HG02943 (cell line): ENCODE data around the gene C19orf85.
"Not testable (repeated sequence)": the region's sequence is repeated elsewhere in the genome, so short reads cannot be mapped to it uniquely, and the experiment has no call there.

Source experiments
- ATAC-seq: cut with Tn5 transposase; IDR thresholded peaks from one replicate; pipeline ENCODE4 v1.9.1; 2021; ENCODE audit warnings: mild to moderate bottlenecking, low read depth, moderate library complexity; ENCODE audit not compliant: unreplicated experiment

The C19orf85 gene

GRCh38 chr19:55443824-55444480, 20.6 kb downstream of the C19orf85 start:
- ATAC-seq: no peak

GRCh38 chr19:55443045-55443823, 21.3 kb downstream of the C19orf85 start, which contains the start of gene SHISA7:
Gene SHISA7, minus strand, starts transcription at chr19:55443300. Its CDS starts 437 bp downstream, at chr19:55442863.
- no peak for ATAC-seq

- no peak for ATAC-seq
These were observed 22.1 kb downstream of the C19orf85 start for GRCh38 chr19:55442372-55442961.

DNA sequence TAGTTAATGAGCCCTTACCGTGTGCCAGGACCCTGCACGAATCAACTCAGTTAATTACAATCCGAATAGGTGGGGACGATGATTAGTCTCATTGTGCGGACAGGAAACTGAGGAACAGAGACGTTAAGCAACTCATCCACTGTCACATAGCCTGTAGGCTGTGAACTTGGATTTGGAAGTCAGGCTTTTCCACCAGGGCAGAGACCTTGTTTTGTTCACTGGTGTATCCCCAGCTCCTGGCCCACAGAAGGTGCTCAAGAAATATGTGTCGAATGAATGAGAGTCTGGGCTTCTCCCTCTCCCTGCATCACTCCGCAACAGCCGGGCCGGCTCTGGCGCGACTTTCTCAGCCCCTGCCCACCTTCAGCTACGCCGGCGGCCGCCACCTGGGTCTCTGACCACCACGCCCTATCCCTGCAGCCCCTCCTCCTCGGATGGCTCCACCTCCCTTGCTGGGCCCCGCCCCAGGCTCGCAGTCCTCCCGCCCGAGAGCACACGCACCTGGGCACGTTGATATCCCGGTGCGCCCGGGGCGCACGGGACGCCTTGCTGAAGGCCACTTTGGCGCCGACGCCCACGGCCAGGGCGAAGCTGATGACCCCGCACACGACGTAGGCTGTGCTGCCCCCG, 22.7 kb downstream of the C19orf85 start:
- ATAC-seq: no peak

- ATAC-seq: no peak
These were observed 23.2 kb downstream of the C19orf85 start for GRCh38 chr19:55441319-55441691.

GRCh38 chr19:55440411-55441105, 24.0 kb downstream of the C19orf85 start:
- ATAC-seq: no peak

DNA sequence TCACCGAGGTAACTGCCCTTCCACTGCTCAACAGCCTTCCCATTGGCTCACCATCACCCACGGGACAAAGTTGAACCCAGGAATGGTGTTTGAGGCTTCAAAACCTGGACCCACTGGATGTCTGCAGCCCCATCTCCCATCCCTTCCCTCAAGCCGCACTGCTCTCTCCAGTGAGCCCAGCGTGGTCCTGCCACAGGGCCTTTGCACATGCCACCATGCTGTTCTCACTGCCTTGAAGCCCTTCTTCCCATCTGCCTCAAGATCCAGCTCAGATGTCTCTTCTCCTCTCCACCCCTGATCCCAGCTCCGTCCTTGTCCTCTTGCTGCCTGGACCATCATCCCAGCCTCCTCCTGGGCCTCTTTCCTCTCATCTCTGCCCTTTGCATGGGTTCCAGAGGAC, 25.5 kb downstream of the C19orf85 start:
- ATAC-seq: no peak

GRCh38 chr19:55437410-55437809, 27.1 kb downstream of the C19orf85 start:
- ATAC-seq: no peak

DNA sequence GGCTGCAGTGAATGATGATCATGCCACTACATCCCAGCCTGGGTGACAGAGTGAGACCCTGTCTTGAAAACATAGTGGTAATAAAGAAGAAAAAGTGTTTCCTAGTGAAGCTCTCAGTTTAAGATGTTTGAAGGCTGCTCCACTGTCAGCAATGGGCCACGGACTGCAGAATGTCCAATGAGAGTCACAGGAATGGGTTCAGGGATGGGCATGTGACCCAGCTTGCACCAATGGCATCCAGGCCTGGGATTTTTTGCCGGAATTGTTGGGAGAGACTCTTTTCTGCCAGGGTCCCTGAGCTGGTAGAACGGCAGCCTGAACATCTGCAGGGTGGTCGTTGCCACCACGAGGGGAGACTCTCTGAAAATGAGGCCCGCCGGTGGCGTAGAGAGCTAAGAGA, 27.7 kb downstream of the C19orf85 start:
- ATAC-seq: no peak

DNA sequence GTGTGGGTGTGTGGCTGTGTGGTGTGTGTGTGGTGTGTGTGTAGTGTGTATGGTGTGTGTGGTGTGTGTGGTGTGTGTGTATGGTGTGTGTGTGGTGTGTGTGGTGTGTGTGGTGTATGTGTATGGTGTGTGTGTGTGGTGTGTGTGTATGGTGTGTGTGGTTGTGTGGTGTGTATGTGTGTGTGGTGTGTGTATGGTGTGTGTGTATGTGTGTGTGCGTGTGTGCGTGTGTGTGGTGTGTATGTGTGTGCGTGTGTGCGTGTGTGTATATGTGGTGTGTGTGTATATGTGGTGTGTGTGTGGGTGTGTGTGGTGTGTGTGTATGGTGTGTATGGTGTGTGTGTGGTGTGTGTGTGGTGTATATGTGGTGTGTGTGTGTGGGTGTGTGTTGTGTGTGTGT, 29.5 kb downstream of the C19orf85 start:
- ATAC-seq: no peak

DNA sequence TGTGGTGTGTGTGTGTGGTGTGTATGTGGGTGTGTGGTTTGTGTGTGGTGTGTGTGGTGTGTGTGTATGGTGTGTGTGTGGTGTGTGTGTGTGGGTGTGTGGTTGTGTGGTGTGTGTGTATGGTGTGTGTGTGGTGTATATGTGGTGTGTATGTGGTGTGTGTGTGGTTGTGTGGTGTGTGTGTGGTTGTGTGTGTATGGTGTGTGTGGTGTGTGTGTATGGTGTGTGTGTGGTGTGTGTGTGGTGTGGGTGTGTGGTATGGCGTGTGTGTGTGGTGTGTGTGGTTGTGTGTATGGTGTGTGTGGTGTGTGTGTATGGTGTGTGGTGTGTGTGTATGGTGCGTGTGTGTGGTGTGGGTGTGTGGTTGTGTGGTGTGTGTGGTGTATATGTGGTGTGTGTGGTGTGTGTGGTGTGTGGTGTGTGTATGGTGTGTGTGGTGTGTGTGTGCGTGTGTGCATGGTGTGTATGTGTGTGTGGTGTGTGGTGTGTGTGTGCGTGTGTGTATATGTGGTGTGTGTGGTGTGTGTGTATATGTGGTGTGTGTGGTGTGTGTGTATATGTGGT, 30.1 kb downstream of the C19orf85 start:
- no peak for ATAC-seq

DNA sequence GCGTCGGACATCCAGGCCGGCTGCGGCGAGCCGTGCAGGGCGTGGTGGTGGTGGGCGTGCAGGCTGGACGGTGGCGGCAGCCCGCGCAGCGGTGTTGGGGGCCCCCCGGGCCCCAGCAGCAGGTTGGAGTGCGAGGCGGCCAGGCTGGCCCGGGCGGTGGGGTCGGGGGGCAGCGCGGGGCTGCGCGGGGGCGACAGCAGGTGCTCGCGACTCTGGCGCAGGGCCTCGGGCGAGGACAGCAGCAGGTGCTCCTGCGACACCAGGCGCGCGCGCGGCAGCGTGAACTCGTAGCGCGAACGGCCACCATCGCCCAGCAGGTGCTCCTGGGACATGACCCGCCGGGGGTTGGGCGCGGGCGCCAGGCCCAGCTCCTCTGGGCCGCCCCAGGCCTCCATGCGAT, 31.3 kb downstream of the C19orf85 start:
- no peak for ATAC-seq

- ATAC-seq: no peak
These were observed 32.2 kb downstream of the C19orf85 start for GRCh38 chr19:55432241-55432959.

- ATAC-seq: no peak
These were observed 33.4 kb downstream of the C19orf85 start for GRCh38 chr19:55431183-55431582.

- no peak for ATAC-seq
These were observed 38.5 kb downstream of the C19orf85 start for GRCh38 chr19:55426042-55426441.

- ATAC-seq: no peak
These were observed 40.0 kb downstream of the C19orf85 start for GRCh38 chr19:55424518-55424917.

DNA sequence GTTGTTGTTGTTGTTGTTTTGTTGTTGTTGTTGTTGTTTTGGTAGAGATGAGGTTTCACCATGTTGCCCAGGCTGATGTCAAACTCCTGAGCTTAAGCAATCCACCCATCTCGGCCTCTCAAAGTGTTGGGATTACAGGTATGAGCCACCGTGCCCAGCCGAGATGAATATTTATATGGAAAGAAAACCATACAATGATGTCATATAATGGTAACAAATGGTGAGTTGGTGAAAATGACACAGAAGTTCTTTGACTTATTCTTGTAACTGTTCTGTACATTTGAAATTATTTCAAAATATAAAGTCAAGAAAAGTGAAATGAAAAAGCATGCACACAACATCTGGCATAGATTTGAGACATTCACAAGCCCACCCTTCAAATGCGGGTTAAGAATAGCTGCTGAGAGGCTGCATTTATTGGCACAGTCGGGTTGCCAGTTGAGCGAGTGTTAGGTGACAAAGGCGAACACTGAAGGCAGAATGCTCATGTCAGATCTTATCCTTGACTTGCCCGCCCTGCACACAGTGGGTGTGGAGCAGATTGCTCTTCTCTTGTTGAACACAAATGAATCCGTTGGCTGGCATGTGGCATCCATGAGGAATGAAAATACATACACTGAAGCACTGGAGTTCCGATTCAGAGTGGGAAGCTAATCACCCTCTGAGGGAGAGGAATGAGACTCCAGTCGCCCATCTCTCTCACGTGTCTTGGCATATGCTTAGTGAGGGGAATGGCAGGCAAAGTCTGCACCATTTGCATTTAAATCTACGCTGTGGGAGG, 41.1 kb downstream of the C19orf85 start:
- no peak for ATAC-seq

DNA sequence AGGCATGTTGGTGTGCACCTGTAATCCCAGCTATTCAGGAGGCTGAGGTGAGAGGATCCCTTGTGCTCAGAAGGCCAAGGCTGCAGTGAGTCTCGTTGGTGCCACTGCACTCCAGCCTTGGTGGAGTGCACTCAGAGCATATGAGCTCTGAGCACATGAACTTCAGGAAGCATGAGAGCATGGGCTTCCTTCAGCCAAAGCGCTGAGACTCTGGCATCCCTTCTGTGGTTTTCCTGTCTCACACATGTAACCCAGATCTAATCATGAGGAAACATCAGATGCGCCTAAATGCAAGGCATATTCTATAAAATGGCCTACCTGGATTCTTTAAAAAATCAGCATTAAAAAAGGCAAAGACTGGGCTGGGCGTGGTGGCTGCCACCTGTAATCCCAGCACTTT, 43.3 kb downstream of the C19orf85 start:
- not testable (repeated sequence) for ATAC-seq
